HG03103 (cell line): ENCODE results near the gene ACOT8.
"Not testable (repeated sequence)": the region's sequence is repeated elsewhere in the genome, so short reads cannot be mapped to it uniquely, and the experiment has no call there.

Experiments
- ATAC-seq: cut with Tn5 transposase; IDR thresholded peaks from one replicate; pipeline ENCODE4 v1.9.1; 2021; ENCODE audit warnings: low read depth; ENCODE audit not compliant: unreplicated experiment

Gene ACOT8

GRCh38 chr20:45798935-45799642, 58.1 kb downstream of the ACOT8 start:
- ATAC-seq, result no peak

GRCh38 chr20:45797955-45798354, 59.2 kb downstream of the ACOT8 start:
- not testable (repeated sequence) for ATAC-seq

GRCh38 chr20:45797510-45797909, 59.7 kb downstream of the ACOT8 start:
- not testable (repeated sequence) for ATAC-seq

- ATAC-seq, result no peak
These were observed 60.7 kb downstream of the ACOT8 start for GRCh38 chr20:45796337-45797065.

- no peak for ATAC-seq
These were observed 64.7 kb downstream of the ACOT8 start for GRCh38 chr20:45792317-45793118.
